Activated T-cell treated with anti-CD3 and anti-CD28 coated beads, Interleukin-2, amount 50 U/mL, for 48 hours (primary cell): ENCODE data around the gene TMEM63C.
"Not testable (repeated sequence)": the region's sequence is repeated elsewhere in the genome, so short reads cannot be mapped to it uniquely, and the experiment has no call there.

Source experiments
- DNase-seq, 2 experiments: peaks; one replicate each; pipeline ENCODE4 v3.0.0-alpha.2; 2020

Gene TMEM63C

GRCh38 chr14:77259025-77259715 is 77.6 kb downstream of the TMEM63C start:
- DNase-seq = no peak

DNA sequence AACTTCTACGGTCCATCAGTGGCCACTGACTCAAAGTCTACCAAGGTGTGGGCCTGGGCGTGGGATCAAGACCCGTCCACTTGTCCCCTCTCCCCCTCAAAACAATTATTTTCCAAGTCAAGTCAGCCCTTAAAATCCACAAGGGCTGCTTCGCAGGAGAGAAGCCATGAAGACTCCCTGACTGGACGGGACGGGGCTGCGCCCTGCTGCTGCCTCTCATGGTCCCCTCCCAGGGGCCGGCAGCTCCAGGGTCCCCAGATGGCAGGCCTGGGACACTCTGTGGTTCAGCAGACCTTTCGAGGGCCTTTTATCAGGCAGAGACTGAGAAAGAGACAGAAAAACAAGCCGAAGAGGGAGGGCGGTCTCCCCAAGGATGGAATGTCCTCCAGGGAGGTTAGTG is 78.6 kb downstream of the TMEM63C start:
- DNase-seq = no peak

DNA sequence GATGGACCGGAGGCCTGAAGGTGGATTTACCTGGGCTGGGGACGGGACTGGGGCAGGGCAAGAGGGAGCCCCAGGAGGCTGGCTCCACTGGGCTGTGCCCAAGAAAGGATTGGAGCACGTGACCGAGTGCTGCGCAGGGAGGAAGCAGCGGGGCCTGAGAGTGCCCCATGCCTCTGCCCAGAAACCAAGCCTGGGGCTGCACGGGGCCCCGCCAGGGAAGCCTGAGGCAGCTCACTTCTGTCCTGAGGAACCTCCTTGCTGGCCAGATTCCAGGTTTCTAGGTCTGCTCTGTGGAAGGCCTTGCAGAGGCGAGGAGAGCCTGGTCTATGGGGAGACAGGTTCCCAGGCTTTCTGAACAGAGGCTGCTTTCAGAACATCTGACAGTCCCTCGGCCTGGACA is 79.0 kb downstream of the TMEM63C start:
- DNase-seq = no peak

GRCh38 chr14:77264466-77265186 is 83.0 kb downstream of the TMEM63C start:
- DNase-seq = no peak

- DNase-seq = no peak
These were observed 83.6 kb downstream of the TMEM63C start for GRCh38 chr14:77265187-77265515.

DNA sequence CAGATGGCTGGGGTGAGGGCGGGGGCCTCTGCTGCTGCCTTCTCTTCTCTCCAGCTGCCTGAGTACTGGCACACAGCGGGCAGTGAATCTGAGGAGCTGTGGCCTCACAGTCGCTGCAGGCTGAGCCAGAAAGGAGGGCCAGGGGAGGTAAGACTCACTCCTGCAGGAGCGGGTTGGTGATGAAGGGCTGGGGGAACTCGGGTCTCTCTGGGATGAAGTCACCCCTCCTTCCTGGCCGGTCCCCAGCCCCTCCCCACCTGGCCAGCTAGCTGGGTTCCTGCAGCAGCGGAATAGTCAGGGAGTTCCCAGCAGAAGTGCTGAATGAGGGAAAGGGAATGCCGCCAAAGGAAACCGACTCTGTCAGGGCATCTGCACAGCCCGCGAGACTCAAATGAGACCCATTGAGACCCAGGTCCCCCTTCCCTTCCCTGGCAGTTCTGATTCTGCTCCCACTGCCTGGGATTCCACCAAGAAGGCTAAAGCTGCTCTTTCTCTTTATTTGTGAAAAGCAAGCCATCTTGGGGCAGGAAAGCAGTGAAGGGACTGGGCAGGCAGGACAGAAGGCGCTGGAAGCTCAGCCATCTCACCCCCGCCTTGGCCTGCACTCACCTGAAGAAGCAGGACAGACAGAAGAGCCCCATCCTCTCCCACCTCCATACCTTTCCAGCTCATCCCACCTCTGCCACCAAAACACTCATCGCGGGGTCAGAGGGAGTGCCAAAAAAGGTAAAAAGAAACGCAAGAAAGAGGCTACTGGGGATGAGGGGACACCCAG is 84.2 kb downstream of the TMEM63C start:
- DNase-seq = no peak

DNA sequence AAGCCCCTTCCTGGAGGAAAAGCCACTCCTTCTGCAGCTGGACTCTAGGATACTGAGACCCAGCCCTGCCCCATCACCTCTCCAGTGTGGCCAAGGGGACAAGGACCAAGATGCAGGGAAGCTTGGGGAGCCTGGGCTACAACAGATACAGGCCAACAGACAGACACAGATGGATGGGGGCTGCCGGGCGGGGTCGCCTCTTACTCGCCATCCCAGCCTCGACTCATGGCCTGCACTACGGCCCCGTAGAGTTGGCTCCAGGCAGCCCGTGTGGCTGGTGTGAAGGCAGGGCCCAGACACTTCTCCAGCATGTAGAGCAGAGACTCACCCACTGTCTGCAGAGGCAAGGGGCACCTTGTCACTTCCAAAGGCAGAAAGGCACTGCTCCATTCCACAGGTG is 84.7 kb downstream of the TMEM63C start:
- DNase-seq = no peak

DNA sequence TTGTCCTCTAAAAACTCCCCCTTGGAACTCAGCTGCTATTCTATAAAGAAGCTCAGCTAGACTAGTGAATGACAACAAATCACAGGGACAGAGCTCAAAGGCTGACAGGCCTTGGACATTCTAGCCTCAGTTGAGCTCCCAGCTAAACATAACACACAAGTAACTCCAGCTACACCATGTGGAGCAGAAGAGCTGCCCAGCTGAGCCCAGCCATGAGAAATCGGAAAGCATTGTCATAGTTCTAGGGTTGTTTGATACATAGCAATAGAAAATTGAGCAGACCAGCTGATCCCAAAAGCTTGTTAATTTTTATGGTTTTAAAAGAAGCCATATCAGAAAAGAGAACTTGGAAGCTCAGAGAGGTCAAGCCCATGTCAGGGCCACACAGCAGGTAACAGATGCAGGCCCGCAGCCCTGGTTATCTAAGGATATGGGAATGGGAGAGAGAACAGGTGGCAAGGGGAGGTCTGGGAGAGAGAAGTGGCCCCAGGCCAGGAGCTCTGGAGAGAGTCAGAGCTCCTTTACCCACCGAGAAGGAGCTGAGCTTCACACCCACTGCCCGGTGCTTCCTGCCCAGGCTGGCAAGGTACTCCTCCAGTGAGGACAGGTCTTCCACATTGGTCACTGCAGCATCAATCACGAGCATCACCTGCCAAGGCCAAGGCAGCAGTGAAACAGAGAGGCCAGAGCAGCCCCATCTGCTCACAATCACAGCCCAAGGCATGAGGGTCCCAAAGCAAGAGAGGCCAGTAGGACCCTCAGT is 86.5 kb downstream of the TMEM63C start:
- no peak for DNase-seq

DNA sequence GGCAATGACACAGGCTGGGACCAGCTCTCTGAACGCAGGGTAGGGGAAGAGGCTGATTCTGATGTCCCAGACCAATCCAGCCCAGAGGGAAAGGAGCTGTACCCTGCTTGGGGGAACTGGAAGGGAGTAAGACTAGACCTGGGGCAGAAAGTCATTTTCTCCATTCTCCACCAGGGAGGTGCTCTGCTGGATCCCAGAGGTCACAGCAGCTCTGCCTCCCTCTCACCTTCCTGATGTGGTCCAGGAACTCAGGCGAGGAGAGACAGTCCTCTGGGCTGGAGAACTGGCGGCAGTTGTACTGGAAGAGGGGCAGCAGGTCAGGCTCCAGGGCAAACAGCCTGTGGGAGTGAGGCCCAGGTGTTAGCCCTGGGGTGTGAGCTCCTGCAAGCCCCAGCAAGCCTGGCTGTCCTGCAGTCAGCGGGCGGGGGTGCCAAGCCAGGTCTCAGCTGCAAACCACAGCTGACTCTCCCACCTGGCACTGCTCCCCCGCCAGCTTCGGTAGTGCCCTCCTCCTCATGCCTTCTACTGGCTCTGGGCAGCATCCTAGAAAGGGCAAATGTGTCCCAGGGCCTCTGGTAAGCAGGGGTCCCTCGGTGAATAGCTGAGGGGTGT is 87.5 kb downstream of the TMEM63C start:
- no peak for DNase-seq

DNA sequence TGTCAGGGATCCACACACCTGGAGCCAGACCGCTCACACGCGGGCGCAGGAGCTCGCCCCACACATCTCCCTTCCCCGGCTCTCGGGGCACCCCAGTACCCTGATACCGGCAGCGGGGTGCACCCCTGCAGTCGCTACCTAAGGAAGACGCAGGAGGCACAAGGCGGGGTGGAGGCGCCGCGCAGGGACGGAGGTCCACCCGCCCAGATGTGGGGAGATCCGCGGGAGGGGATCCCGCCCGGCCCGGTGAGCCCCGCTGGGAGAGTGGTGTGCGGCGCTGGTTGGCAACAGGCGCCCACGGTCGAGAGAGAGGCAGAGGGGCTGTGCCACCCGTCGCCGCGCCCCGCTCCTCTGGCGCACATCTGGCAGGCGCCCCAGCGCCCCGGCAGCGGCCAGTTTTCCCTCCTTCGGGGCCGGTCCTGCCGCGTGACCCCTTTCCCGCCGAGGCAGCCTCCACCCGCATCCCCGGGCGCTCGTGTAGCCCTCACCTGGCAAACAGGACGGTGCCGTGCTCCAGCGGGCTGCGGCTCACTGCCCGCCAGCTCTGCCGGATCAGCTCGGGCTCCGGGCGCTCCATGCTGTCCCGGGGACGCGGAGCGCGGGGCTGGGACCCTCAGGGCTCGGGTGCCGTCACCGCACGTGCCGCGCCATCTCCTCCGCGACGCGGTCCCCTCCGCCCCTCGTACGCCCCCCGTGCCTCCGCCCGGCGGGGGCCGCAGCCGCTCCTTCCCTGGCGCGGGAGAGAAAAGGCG is 88.9 kb downstream of the TMEM63C start:
- DNase-seq = no peak

DNA sequence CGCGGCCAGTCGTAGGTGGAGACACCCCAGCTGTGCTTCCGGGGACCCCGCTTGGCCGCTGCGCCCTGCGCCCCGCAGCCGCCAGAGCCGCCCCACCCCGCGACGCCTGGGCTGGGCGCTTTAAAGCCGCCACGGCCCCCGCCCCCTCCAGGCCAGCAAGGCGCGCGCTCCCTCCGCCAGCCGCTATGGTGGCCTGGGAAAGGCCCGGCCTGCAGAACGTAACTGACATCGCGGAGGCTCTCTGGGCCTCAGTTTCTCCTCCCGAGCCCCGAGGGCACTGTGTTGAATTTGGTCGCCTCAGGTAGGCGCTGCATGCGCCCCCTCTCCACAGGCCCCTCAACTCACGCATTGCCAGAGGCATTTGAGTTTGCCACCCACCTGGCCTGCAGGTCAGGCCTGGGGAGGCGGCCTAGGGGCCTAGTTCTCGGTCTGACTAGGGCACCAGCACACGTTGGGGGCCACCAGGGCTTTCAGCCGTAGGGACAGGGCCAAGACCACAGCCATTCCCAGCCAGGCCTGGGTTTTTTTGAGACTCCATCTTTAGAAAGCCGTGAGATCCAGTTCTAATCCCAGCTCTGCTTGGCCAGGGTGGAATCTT is 89.6 kb downstream of the TMEM63C start, which contains the start of gene NGB:
TSS of gene NGB (minus strand) at position 94 of the 598 bp plus-strand sequence. CDS start 269 bp downstream, outside the sequence.
- DNase-seq = no peak

DNA sequence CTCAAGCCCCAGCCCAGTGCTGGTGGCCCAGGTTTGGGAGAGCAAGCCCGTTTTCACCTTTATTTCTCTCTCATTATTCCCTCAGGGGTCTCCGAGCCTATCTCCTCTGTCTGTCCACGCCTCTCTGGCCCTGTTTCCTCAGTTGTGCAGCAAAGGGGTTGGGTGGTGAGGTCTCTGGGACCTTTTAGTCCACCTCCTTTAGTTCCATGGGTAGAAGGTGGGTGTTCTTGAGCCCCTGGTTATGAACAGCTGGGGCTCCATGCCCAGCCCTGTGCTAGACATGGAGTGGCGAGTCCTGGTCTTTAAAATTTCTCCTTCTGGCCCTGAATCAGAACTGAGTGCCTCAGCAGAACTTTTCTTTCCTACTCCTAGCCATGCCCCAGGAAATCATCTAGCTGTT is 90.7 kb downstream of the TMEM63C start:
- DNase-seq = no peak

DNA sequence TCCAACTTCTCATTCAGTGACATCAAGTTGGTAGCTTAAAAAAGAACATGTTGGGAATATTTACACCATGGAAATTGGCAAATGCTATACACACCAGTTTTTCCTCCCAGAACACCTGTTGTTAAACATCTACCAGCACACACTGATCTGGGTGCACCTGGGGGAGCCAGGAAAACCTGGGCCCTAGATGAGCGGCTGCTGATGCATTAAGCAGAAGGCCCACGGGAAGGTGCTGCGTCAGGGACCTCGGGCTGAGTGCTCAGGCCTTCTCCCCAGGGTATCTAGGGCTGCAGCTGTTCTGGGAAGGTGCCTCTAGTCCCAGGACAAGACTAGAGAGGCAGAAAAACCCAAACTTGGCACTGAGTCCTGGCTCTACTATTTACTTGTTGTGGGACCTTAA is 92.2 kb downstream of the TMEM63C start:
- no peak for DNase-seq

GRCh38 chr14:77275041-77275580 is 93.5 kb downstream of the TMEM63C start:
- DNase-seq = no peak

DNA sequence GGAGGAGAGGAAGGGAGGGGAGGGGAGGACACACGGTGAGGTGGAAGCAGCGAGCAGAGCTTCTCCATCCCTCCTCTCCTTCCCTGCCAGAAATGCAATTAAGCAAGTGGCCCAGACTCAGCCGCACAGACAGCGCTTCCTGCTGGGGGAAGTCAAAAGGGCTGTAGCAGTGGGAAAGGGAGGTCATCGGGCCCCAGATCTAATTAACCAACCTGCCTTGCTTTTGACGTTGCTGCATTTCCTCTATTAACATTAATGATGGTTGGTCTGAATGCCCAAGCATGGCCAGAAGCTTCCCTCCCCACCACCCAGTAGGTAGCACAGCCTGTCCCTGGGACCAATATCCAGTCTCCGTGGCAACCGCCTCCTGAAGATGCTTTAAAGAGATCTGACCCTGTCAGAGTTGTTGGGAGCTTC is 94.0 kb downstream of the TMEM63C start:
- DNase-seq = no peak

DNA sequence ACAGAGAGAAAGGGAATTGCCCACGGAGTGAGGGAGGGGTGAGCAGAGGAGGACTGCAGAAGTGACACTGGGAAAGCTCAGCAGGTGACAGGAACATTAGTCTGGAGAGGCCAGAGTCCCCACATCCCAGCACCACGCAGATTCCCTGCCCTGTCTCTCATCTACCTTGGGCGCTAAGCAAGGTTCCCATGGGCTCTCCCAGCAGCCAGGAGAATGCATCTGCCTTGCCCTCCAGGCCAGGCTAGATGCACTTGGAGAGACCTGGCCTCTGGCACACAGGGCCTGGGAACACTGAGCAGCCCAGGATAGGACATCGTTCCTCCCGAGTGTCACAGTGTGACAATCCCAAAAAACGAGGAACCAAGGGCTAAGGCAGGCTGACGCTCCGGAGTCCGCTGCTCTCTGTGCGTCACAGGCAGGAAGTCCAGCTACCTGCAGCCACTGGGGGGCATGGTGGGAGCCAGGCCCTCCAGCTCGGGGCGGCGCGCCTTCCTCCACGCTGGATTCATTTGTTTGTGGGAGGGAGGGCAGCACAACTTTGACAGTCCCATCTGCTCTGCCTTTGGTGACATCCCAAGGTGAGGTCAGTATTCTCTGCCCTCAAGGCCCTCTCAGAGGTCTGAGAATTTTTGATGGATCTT is 94.8 kb downstream of the TMEM63C start:
- no peak for DNase-seq

DNA sequence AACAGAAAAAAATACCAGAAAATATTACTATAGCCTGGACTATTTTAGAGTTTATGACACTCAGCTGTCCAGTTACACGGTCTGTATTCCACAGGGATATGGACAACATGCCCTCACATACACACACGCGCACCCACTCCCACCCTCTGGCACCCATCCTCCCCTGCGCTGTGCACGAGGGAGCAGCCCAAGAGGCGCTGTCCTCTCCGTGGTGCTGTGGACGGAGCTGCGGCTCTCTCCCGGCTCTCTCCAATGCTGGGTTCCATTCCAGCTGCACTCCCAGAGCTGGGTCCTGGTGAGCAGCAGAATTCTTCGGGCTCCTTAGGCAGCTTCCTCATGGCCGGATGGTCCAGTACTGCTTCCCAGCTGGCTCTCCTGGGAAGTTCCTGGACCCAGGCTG is 95.4 kb downstream of the TMEM63C start:
- DNase-seq = no peak

GRCh38 chr14:77278461-77279230 is 97.0 kb downstream of the TMEM63C start:
- no peak for DNase-seq

GRCh38 chr14:77279719-77280118 is 98.1 kb downstream of the TMEM63C start:
- no peak for DNase-seq

GRCh38 chr14:77280921-77281320 is 99.3 kb downstream of the TMEM63C start:
- DNase-seq = not testable (repeated sequence)
